AG10803 (cell line): ENCODE results near the gene HSD11B1L.
A peak's percentile ranks its signal among the peaks of the same experiment; 100 is the strongest.
"Not testable (repeated sequence)": the region's sequence is repeated elsewhere in the genome, so short reads cannot be mapped to it uniquely, and the experiment has no call there.

Experiments
- DNase-seq: peaks from one replicate; pipeline ENCODE4 v3.0.0; 2010; ENCODE audit warnings: low read depth
- H3K4me3 ChIP-seq: 2 replicates; pipeline ENCODE4 v1.5.1; 2011; ENCODE audit warnings: mild to moderate bottlenecking, low read length, control low read depth
- CTCF ChIP-seq: conservative IDR thresholded peaks from 2 replicates; pipeline ENCODE4 v1.5.1; 2011; ENCODE audit warnings: mild to moderate bottlenecking, low read length, control low read depth, inconsistent platforms

HSD11B1L gene

GRCh38 chr19:5719961-5720790 is 39.3 kb downstream of the HSD11B1L start, which contains the start of the genes CATSPERD and LONP1:
Gene CATSPERD, plus strand, starts transcription at chr19:5720637. Its CDS starts 101 bp downstream, at chr19:5720738.
Gene LONP1, minus strand, starts transcription at chr19:5720146. Its CDS starts 14 bp downstream, at chr19:5720132.
- H3K4me3 ChIP-seq = peak within 1 kb of the TSS; percentile 81
- peak; percentile 79 for TF ChIP-seq CTCF
- peak; percentile 99 for DNase-seq

- no peak for TF ChIP-seq CTCF
- DNase-seq = no peak
- no peak overlapping the region for H3K4me3 ChIP-seq
These were observed 46.7 kb downstream of the HSD11B1L start for GRCh38 chr19:5727453-5728050.

GRCh38 chr19:5733172-5733571 is 52.3 kb downstream of the HSD11B1L start:
- DNase-seq, H3K4me3 ChIP-seq: not testable (repeated sequence)
